GM12875 (cell line): ENCODE results near the gene ZYX.
"Not testable (repeated sequence)": the region's sequence is repeated elsewhere in the genome, so short reads cannot be mapped to it uniquely, and the experiment has no call there.

ENCODE experiments used
- H3K4me3 ChIP-seq: one replicate; pipeline ENCODE4 v1.5.1; 2011; ENCODE audit warnings: low read depth, low read length, control low read depth
- CTCF ChIP-seq: IDR thresholded peaks from 2 replicates; pipeline ENCODE4 v1.5.1; 2011; ENCODE audit warnings: low read depth, mild to moderate bottlenecking, control low read depth, inconsistent platforms, low read length, moderate library complexity, borderline replicate concordance; ENCODE audit not compliant: insufficient read depth

ZYX gene

DNA sequence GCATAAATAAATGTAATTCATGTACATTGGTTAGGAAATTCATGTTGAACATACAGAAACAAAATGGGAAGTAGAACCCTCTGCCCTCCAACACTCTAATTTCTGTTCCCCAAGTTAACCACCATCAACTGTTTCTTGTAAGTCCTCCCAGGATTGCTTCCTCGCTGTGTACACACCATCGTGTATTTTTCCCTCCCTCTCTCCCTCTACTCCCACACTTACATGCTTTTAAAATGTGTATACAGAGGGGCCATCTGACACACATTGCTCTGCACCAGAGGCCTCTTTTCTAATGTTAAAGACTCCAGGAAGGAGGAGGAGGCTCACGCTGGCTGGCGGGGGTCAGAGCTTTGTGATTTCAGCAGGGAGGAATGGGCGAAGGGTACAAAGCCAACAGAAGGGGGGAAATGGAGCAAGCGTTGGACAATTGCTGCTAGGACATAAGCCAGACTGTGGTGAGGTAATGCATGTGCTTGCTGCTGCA lies 29.4 kb downstream of the ZYX start:
- TF ChIP-seq CTCF: no peak
- H3K4me3 ChIP-seq: no peak overlapping the region

DNA sequence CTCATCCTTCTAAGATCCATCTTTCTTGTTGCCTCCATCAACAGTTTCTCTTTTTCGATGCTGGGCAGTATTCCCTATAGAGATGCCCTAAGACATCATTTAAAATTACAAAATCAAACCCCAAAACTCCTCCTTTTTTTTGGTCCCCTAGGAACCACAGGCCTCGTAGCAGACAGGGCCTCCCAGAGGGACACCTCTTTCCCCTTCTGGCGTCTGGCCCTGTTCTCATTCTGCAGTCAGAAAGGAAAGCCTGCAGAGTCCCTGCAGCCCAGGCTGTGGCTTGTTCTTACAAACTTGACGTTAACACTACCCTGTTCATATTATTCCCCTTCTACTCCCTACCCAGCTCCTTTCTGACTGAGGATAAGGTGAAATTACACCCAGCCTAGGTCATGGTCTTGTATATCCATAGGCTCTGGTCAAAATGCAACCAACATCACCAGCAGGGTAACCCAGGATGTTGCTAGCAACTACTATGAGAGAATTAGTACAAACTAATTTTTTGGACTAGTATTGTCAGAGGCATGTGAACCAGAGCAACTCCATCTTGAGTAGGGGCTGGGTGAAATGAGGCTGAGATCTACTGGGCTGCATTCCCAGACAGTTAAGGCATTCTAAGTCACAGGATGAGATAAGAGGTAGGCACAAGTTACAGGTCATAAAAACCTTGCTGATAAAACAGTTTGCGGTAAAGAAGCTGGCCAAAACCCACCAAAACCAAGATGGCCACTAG lies 31.0 kb downstream of the ZYX start:
- no peak overlapping the region for H3K4me3 ChIP-seq

GRCh38 chr7:143413123-143413522 lies 32.0 kb downstream of the ZYX start:
- TF ChIP-seq CTCF: no peak
- no peak overlapping the region for H3K4me3 ChIP-seq

More for the DNA sequence above, 31.0 kb downstream of the ZYX start:
- TF ChIP-seq CTCF: no peak

DNA sequence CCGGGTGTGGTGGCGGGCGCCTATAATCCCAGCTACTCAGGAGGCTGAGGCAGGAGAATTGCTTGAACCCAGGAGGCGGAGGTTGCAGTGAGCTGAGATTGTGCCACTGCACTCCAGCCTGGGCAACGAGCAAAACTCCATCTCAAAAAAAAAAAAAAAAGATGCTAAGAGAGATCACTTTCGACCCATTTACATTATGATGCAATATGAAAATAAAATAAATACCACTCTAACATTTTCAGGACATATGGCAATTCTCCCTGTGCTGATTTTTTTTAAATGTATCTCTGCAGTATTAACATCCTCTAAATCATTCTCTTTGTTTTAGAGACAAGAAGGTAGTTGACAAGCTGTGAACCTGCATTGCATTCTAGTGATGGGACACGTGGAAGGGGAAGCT lies 34.1 kb downstream of the ZYX start:
- H3K4me3 ChIP-seq: not testable (repeated sequence)

- TF ChIP-seq CTCF: no peak
- H3K4me3 ChIP-seq: no peak overlapping the region
Measured at GRCh38 chr7:143415742-143416397, 34.7 kb downstream of the ZYX start.

GRCh38 chr7:143416565-143417149 lies 35.5 kb downstream of the ZYX start:
- no peak overlapping the region for H3K4me3 ChIP-seq
- peak; percentile 41; the same call in 1 of the 2 replicates for TF ChIP-seq CTCF

- no peak for TF ChIP-seq CTCF
- no peak overlapping the region for H3K4me3 ChIP-seq
Measured at GRCh38 chr7:143417734-143418383, 36.7 kb downstream of the ZYX start.
